NCI-H128 (cell line): Measurements from ENCODE around the gene GPR137.
A peak's percentile ranks its signal among the peaks of the same experiment; 100 is the strongest.

ENCODE experiments used
- DNase-seq: peaks from one replicate; lab custom pipeline; 2025; ENCODE audit not compliant: unreplicated experiment; lab: John Stamatoyannopoulos, UW

GPR137 gene

GRCh38 chr11:64263021-64263946, 22.4 kb upstream of the GPR137 start:
- no peak for DNase-seq

GRCh38 chr11:64263947-64264317, 21.7 kb upstream of the GPR137 start:
- DNase-seq, result no peak

GRCh38 chr11:64264371-64264852, 21.2 kb upstream of the GPR137 start:
- no peak for DNase-seq

- no peak for DNase-seq
Measured at GRCh38 chr11:64265176-64266160, 20.2 kb upstream of the GPR137 start.

- no peak for DNase-seq
Measured at GRCh38 chr11:64266339-64266738, 19.3 kb upstream of the GPR137 start.

GRCh38 chr11:64267207-64267945, 18.3 kb upstream of the GPR137 start:
- no peak for DNase-seq

- no peak for DNase-seq
Measured at GRCh38 chr11:64268025-64268892, 17.4 kb upstream of the GPR137 start.

- no peak for DNase-seq
Measured at GRCh38 chr11:64268893-64269539, 16.6 kb upstream of the GPR137 start.

GRCh38 chr11:64269540-64270220, 16.0 kb upstream of the GPR137 start:
- DNase-seq, result peak; percentile 98

- no peak for DNase-seq
Measured at GRCh38 chr11:64275031-64275800, 10.4 kb upstream of the GPR137 start.

- DNase-seq, result no peak
Measured at GRCh38 chr11:64275841-64276240, 9.8 kb upstream of the GPR137 start.

GRCh38 chr11:64276653-64277431, 8.8 kb upstream of the GPR137 start:
- no peak for DNase-seq

- no peak for DNase-seq
Measured at GRCh38 chr11:64278576-64279190, 7.0 kb upstream of the GPR137 start.

GRCh38 chr11:64281957-64282770, 3.5 kb upstream of the GPR137 start:
- DNase-seq, result no peak

- DNase-seq, result no peak
Measured at GRCh38 chr11:64283092-64283491, 2.6 kb upstream of the GPR137 start.
